ENCODE data around the gene ZNF488. TPM values are rescaled to one million over a fixed set of nuclear protein-coding genes. Genes with fewer than 3 reads are reported as not detected.
A peak's percentile ranks its signal among the peaks of the same experiment; 100 is the strongest.

The ZNF488 gene
- polyA plus RNA-seq, 1 donor from 2014 or later, result 0.85 TPM

GRCh38 chr10:47340608-47341170 is 43.4 kb downstream of the ZNF488 start:
- TF ChIP-seq EZH2 (IDR thresholded peaks at IDR 0.05; ENCODE audit: borderline replicate concordance, insufficient read depth, low read length, poor library complexity, severe bottlenecking) (no peak), RAD21 (conservative IDR thresholded peaks at IDR 0.05) (peak; percentile 59), REST (IDR thresholded peaks at IDR 0.05; ENCODE audit: borderline replicate concordance) (no peak), POLR2AphosphoS5 (IDR thresholded peaks at IDR 0.05) (no peak), EP300 (conservative IDR thresholded peaks at IDR 0.05; ENCODE audit: poor library complexity, severe bottlenecking) (no peak), SMC3 (conservative IDR thresholded peaks at IDR 0.05; ENCODE audit: poor library complexity) (peak; percentile 62), MXI1 (conservative IDR thresholded peaks at IDR 0.05; ENCODE audit: poor library complexity, severe bottlenecking) (no peak), CTCF (IDR thresholded peaks at IDR 0.05; ENCODE audit: poor library complexity, severe bottlenecking) (peak; percentile 68), TAF1 (IDR thresholded peaks at IDR 0.05; ENCODE audit: low read depth) (no peak)
- Histone ChIP-seq H4K20me1 (ENCODE audit: insufficient read depth) (no peaks in the 10 kb centered on the region), H3K9me2 (ENCODE audit: insufficient read depth, low read length) (no peaks in the 10 kb centered on the region), H2AFZ (ENCODE audit: low read depth, low read length) (no peak overlapping the region), H3K27me3 (ENCODE audit: insufficient read depth, low read depth, low read length) (no peaks in the 10 kb centered on the region), H3K79me2 (replicated peaks; ENCODE audit: insufficient read depth, low read length) (no peaks in the 10 kb centered on the region), H3K27ac (ENCODE audit: low read length) (no peak overlapping the region), H3F3A (ENCODE audit: insufficient read depth, low read length, poor library complexity, severe bottlenecking) (no peaks in the 10 kb centered on the region), H3K4me3 (ENCODE audit: low read length) (no peak overlapping the region), H3K36me3 (ENCODE audit: insufficient read depth, low read length) (no peaks in the 10 kb centered on the region), H3K9ac (ENCODE audit: low read length) (no peak overlapping the region), H3K9me3 (ENCODE audit: low read length) (no peaks in the 10 kb centered on the region), H3K4me2 (ENCODE audit: low read length) (no peak overlapping the region)

- no peak overlapping the region for H3K4me3 ChIP-seq (ENCODE audit: low read length)
- H2AFZ ChIP-seq (ENCODE audit: low read depth, low read length), result no peak overlapping the region
- H3K27ac ChIP-seq (ENCODE audit: low read length), result no peak overlapping the region
- H3K4me2 ChIP-seq (ENCODE audit: low read length), result no peak overlapping the region
- H3K9me2 ChIP-seq (ENCODE audit: insufficient read depth, low read length), result no peaks in the 10 kb centered on the region
- no peaks in the 10 kb centered on the region for H3K27me3 ChIP-seq (ENCODE audit: insufficient read depth, low read depth, low read length)
- H3F3A ChIP-seq (ENCODE audit: insufficient read depth, low read length, poor library complexity, severe bottlenecking), result no peaks in the 10 kb centered on the region
- H3K9ac ChIP-seq (ENCODE audit: low read length), result no peak overlapping the region
- no peaks in the 10 kb centered on the region for H3K36me3 ChIP-seq (ENCODE audit: insufficient read depth, low read length)
- TF ChIP-seq RAD21 (conservative IDR thresholded peaks at IDR 0.05) (no peak), CTCF (IDR thresholded peaks at IDR 0.05; ENCODE audit: poor library complexity, severe bottlenecking) (no peak), EP300 (conservative IDR thresholded peaks at IDR 0.05; ENCODE audit: poor library complexity, severe bottlenecking) (no peak), MXI1 (conservative IDR thresholded peaks at IDR 0.05; ENCODE audit: poor library complexity, severe bottlenecking) (no peak), TAF1 (IDR thresholded peaks at IDR 0.05; ENCODE audit: low read depth) (no peak), REST (IDR thresholded peaks at IDR 0.05; ENCODE audit: borderline replicate concordance) (no peak), EZH2 (IDR thresholded peaks at IDR 0.05; ENCODE audit: borderline replicate concordance, insufficient read depth, low read length, poor library complexity, severe bottlenecking) (no peak), POLR2AphosphoS5 (IDR thresholded peaks at IDR 0.05) (no peak), SMC3 (conservative IDR thresholded peaks at IDR 0.05; ENCODE audit: poor library complexity) (no peak)
- no peaks in the 10 kb centered on the region for H4K20me1 ChIP-seq (ENCODE audit: insufficient read depth)
- H3K79me2 ChIP-seq (replicated peaks; ENCODE audit: insufficient read depth, low read length), result no peaks in the 10 kb centered on the region
- no peaks in the 10 kb centered on the region for H3K9me3 ChIP-seq (ENCODE audit: low read length)
Measured at GRCh38 chr10:47339759-47340607, 44.1 kb downstream of the ZNF488 start.

All from neural cell (in vitro differentiated cells).